Measurements from ENCODE around the gene OR4K5.

DNA sequence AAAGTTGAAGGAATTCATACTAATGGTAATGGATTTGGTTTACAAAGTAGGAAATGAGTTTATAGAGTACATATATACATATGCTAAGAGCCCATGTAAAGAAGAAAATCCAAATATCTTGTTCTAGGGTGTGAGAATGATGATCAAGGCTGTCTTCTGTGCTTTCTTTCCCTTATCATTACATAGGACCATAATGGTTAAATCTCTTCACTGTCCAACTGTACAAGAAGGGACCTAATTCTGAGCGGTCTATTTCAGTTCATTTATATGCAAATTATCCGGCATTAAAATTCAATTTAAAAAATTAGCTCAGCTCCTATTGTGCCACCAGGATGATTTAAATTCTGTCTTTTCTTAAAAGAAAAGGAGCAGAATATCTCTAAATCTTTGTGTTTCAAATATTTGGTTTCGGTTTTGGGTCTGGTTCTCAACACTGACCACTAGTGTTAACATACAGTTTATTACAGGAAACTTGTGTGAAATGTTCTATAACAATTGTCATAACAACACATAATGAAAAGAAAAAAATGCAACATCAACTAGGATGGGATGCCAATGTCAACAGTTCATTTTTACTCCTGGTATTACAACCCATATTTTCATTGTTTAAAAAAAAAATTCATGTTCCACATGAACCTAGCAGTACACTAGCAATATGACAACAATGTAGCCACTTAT lies 27.1 kb downstream of the OR4K5 start:
- TF ChIP-seq, protein P1, sequence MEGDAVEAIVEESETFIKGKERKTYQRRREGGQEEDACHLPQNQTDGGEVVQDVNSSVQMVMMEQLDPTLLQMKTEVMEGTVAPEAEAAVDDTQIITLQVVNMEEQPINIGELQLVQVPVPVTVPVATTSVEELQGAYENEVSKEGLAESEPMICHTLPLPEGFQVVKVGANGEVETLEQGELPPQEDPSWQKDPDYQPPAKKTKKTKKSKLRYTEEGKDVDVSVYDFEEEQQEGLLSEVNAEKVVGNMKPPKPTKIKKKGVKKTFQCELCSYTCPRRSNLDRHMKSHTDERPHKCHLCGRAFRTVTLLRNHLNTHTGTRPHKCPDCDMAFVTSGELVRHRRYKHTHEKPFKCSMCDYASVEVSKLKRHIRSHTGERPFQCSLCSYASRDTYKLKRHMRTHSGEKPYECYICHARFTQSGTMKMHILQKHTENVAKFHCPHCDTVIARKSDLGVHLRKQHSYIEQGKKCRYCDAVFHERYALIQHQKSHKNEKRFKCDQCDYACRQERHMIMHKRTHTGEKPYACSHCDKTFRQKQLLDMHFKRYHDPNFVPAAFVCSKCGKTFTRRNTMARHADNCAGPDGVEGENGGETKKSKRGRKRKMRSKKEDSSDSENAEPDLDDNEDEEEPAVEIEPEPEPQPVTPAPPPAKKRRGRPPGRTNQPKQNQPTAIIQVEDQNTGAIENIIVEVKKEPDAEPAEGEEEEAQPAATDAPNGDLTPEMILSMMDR (conservative IDR thresholded peaks at IDR 0.05 in 1 of 2, IDR thresholded peaks at IDR 0.05 in 1 of 2; ENCODE audit: low read depth in 1 of 2, low read length in 2 of 2), result no peak
- no peak for TF ChIP-seq EZH2 (IDR thresholded peaks at IDR 0.05; ENCODE audit: low read length, missing control alignments)
